ENCODE results near the gene HDDC3.
A peak's percentile ranks its signal among the peaks of the same experiment; 100 is the strongest.

HDDC3 gene

DNA sequence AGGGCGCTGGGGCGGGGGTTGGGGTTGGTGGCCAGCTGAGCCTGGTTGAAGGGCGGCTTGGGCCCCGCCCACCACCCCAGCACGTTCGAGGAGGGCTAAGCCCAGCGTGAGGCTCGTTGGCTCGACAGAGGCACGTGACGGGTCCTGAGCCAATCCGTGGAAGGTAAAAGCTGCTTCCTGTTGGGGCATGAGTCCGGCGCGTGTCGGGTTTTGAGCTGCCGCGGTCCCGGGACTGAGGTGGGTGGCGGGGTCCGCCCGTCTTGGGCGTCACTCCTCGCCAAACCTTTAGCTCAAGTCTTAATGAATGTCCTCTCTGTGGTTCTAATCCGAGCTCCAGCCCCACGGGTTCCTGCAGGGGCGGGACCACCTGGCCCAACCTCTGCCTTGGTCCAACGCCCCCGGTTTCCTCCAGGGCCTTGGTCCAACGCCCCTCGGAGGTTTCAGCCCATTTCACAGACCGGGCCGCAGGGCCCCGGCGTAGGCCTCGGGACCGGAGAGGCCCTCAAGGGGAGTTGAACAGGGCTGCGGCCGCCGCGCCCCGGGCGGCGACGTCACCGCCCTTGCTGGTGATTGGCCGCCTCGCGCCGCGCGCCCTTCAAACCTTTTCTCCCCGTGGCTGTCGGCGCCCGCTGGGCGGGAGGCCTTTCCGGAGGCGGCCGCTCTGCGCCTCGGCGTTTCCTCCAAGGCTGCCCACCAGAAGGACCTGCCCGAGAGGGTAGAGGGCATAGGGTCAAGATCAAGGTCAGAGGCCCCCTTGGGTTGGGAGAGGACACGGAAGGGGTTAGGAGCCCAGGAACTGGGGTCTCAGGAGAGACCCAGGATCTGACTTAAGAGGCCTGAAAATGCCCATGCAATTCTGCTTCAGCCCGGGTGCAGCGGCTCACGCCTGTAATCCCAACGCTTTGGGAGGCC lies 22.6 kb upstream of the HDDC3 start, which contains the start of gene RCCD1:
Gene RCCD1 (plus strand): TSS at position 173 of the 912 bp plus-strand sequence. CDS start 1,851 bp downstream, outside the sequence.
- in situ Hi-C loops (cut with MboI; ENCODE audit: low pct_unique_long_range_greater_than_20kb, low sequenced_read_pairs), result no loop called here
- peak; percentile 95 for DNase-seq

DNA sequence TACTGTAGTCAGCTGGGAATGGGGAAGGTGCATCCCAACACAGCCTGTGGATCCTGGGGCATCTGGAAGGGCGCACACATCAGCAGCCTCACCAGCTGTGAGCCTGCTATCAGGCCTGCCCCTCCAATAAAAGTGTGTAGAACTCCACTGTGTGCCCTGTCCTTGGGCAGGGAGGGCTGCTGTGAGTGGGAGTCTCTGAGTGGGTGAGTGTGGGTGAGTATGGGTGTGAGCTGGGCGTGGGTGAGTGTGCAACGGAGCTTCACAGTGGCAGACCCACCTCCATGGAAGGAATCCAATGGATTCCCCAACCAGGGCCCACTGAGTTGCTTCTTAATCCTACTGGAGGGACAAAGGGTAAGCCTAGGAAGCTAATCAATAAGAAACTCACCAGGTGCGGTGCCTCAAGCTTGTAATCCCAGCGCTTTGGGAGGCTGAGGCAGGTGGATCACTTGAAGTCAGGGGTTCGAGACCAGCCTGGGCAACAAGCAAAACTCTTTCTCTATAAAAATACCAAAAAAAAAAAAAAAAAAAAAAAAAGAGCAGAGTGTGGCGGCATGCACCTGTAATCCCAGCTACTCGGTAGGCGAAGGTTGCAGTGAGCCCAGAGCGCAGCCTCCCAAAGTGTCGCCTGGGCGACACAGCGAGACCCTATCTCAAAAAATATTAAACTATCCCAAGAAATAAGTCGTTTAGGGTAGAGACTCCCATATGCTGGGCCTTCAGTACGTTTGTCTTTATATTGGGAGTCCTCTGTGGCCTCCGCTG lies 21.8 kb upstream of the HDDC3 start:
- in situ Hi-C loops (cut with MboI; ENCODE audit: low pct_unique_long_range_greater_than_20kb, low sequenced_read_pairs), result no loop called here

DNA sequence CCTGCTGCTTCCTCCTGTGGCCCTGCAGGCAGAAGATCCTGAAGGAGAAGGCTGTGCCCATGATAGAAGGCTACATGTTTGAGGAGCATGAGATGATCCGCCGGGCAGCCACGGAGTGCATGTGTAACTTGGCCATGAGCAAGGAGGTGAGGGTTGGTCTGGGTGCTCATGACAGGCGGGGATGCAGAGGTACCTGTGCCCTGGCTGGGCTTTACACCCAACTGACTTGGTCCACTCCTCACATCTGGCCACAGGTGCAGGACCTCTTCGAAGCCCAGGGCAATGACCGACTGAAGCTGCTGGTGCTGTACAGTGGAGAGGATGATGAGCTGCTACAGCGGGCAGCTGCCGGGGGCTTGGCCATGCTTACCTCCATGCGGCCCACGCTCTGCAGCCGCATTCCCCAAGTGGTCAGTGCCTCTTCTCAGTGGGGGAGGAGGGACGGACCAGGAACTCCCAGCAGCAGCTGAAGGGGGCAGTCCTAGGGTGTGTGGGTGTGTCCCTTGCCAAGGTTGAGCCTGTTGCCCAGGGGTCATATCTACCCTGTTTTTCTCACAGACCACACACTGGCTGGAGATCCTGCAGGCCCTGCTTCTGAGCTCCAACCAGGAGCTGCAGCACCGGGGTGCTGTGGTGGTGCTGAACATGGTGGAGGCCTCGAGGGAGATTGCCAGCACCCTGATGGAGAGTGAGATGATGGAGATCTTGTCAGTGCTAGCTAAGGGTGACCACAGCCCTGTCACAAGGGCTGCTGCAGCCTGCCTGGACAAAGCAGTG lies 20.7 kb upstream of the HDDC3 start:
- no peak for DNase-seq
- in situ Hi-C loops (cut with MboI; ENCODE audit: low pct_unique_long_range_greater_than_20kb, low sequenced_read_pairs), result no loop called here

More for the DNA sequence above, 21.8 kb upstream of the HDDC3 start:
- no peak for DNase-seq

DNA sequence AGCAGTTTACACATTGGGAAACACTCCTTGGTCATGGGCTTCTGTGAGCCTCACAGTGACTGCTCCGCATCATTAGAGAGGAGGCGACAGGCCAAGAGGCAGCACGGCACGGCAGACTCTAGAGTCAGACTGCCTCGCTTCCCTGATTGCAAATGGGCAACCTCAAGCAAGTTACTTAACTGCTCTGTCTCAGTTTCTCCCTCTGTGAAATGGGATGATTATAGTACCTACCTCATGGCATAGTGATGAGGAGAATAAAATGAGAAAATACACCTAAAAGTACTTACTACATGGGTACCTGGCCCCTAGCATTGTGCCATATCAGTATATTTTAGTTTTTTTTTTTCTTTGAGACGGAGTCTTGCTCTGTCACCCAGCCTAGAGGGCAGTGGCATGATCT lies 18.3 kb upstream of the HDDC3 start:
- in situ Hi-C loops (cut with MboI; ENCODE audit: low pct_unique_long_range_greater_than_20kb, low sequenced_read_pairs), result no loop called here
- no peak for DNase-seq

- in situ Hi-C loops (cut with MboI; ENCODE audit: low pct_unique_long_range_greater_than_20kb, low sequenced_read_pairs), result no loop called here
- DNase-seq, result no peak
These were observed 17.8 kb upstream of the HDDC3 start for GRCh38 chr15:90949979-90950675.

- no peak for DNase-seq
- in situ Hi-C loops (cut with MboI; ENCODE audit: low pct_unique_long_range_greater_than_20kb, low sequenced_read_pairs), result no loop called here
These were observed 16.2 kb upstream of the HDDC3 start for GRCh38 chr15:90948506-90948905.

DNA sequence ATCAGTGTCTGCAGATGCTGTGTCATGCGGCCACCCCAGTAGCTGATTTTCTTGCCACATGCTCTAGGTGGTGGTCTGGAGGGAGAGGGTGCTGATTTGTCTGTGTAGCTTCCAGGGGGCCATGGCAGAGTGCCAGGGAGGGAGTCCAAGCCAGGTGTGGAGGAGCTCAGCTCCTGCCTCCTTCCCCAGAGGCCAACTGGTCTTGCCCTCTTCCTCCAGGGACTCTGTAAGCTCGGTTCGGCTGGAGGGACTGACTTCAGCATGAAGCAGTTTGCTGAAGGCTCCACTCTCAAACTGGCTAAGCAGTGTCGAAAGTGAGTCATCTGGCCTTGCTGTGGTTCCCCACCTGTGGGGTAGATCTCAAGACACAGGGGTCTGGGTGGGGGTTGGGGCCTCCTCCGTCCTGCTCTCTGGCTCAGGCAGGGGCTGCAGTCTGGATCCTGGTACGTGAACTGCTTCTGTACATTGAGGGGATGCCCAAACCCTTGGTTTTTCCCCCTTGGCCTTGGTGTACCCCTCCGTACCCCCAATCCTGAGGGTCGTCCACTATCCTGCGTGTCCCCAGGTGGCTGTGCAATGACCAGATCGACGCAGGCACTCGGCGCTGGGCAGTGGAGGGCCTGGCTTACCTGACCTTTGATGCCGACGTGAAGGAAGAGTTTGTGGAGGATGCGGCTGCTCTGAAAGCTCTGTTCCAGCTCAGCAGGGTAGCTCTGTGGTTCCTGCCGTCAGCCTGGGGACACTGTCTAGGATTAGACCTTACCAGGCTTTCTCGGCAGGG lies 15.4 kb upstream of the HDDC3 start:
- no peak for DNase-seq
- in situ Hi-C loops (cut with MboI; ENCODE audit: low pct_unique_long_range_greater_than_20kb, low sequenced_read_pairs), result no loop called here

GRCh38 chr15:90946941-90947576 lies 14.7 kb upstream of the HDDC3 start:
- no peak for DNase-seq
- in situ Hi-C loops (cut with MboI; ENCODE audit: low pct_unique_long_range_greater_than_20kb, low sequenced_read_pairs), result no loop called here

DNA sequence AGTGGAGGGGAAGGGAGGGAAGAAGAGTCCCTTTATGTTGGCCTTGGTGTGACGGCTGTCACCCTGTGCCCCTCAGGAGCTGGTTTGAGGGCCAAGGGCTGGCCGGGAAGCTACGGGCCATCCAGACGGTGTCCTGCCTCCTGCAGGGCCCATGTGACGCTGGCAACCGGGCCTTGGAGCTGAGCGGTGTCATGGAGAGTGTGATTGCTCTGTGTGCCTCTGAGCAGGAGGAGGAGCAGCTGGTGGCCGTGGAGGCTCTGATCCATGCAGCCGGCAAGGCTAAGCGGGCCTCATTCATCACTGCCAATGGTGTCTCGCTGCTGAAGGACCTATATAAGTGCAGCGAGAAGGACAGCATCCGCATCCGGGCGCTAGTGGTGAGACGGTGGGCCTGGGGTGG lies 14.2 kb upstream of the HDDC3 start:
- DNase-seq, result no peak
- in situ Hi-C loops (cut with MboI; ENCODE audit: low pct_unique_long_range_greater_than_20kb, low sequenced_read_pairs), result no loop called here

GRCh38 chr15:90945091-90945490 lies 12.7 kb upstream of the HDDC3 start:
- DNase-seq, result no peak
- in situ Hi-C loops (cut with MboI; ENCODE audit: low pct_unique_long_range_greater_than_20kb, low sequenced_read_pairs), result no loop called here

DNA sequence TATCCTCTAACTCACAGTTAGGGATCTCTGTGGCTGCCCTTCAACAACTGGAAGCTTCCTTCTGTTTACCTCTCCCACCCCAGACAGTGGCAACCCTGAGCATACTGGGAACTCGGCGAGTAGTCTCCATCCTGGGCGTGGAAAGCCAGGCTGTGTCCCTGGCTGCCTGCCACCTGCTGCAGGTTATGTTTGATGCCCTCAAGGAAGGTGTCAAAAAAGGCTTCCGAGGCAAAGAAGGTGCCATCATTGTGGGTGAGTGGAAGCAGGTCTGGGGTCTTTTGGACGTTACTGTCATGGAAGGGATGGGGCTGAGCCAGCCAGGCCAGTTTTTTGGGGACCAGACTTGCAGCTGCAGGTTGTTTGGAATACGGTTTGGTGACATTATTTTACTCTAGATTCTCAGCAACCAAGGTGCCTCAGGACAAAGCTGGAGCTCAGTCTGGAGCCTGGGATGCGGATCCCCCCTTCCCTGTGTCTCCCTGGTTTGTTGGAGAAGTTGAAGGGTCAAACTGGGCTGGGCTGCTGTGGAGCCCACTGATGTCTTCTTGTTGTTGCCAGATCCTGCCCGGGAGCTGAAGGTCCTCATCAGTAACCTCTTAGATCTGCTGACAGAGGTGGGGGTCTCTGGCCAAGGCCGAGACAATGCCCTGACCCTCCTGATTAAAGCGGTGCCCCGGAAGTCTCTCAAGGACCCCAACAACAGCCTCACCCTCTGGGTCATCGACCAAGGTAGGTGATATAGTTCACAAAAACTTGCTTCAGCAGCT lies 10.2 kb upstream of the HDDC3 start:
- DNase-seq, result no peak
- in situ Hi-C loops (cut with MboI; ENCODE audit: low pct_unique_long_range_greater_than_20kb, low sequenced_read_pairs), result no loop called here

DNA sequence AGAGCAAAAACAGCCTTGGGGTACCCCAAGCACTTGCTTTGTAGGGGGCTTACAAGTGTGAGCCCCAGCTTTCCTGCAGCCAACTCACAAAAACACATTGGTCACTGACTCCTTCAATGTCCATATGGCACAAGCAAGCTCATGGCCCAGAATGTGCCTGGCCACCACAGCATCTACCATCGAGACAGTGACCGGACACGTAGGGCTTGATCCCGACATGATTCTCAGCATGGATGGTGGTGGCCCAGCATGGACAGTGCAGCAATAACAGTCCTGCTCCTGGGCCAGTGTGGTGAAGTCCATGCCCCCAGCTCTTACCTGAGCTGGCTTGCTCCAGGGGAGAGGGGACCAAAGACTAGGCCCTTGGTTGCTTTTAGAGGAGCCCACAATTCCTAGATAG lies 8.7 kb upstream of the HDDC3 start:
- in situ Hi-C loops (cut with MboI; ENCODE audit: low pct_unique_long_range_greater_than_20kb, low sequenced_read_pairs), result no loop called here
- no peak for DNase-seq

DNA sequence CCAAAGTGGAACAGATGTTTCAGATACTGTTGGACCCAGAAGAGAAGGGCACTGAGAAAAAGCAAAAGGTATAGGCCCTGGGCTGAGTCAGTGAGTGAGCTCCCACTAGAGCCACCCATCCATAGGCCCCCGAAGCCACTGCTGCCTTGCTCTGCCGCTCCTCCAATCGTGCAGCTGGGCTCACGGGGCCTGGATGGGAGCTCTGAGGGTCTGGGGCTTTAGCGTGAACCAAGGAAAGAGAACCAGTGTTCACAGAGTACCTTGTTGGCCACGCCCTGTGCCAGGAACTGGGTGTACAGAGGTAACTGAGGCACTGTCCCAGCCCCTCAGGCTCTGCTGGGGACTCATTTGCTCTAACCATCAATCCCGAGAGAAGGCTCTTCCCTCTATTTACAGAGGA lies 7.4 kb upstream of the HDDC3 start:
- DNase-seq, result no peak
- in situ Hi-C loops (cut with MboI; ENCODE audit: low pct_unique_long_range_greater_than_20kb, low sequenced_read_pairs), result no loop called here

- DNase-seq, result no peak
- in situ Hi-C loops (cut with MboI; ENCODE audit: low pct_unique_long_range_greater_than_20kb, low sequenced_read_pairs), result no loop called here
These were observed 5.9 kb upstream of the HDDC3 start for GRCh38 chr15:90938261-90938660.

DNA sequence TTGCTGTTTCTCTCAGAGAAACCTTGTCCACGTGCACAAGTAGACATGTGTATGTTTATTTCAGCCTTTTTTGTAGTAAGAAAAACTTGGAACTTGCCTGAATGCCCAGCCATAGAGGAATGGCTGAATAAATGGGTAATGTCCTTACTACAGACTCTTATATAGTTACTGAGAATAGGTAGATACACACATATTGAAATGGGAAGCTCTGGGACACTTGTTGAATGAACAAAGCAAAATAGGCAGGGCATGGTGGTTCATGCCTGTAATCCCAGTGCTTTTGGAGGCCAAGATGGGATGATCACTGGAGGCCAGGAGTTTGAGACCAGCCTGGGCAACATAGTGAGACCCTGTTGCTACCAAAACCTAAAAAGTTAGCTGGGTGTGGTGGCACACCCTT lies 4.5 kb upstream of the HDDC3 start:
- in situ Hi-C loops (cut with MboI; ENCODE audit: low pct_unique_long_range_greater_than_20kb, low sequenced_read_pairs), result no loop called here
- DNase-seq, result no peak

- peak; percentile 92 for DNase-seq
- in situ Hi-C loops (cut with MboI; ENCODE audit: low pct_unique_long_range_greater_than_20kb, low sequenced_read_pairs), result no loop called here
These were observed 2.8 kb upstream of the HDDC3 start, which contains the start of gene UNC45A for GRCh38 chr15:90934949-90935751. TSS of gene UNC45A (plus strand) at chr15:90935285. CDS start at chr15:90935325, 40 bp downstream.

Data from KBM-7 (cell line).